ENCODE results near the gene PEX11G. TPM values are rescaled to one million over a fixed set of nuclear protein-coding genes. Genes with fewer than 3 reads are reported as not detected.

Gene PEX11G
- total RNA-seq, 1 experiment from 2014 or later, result 2.8 TPM

DNA sequence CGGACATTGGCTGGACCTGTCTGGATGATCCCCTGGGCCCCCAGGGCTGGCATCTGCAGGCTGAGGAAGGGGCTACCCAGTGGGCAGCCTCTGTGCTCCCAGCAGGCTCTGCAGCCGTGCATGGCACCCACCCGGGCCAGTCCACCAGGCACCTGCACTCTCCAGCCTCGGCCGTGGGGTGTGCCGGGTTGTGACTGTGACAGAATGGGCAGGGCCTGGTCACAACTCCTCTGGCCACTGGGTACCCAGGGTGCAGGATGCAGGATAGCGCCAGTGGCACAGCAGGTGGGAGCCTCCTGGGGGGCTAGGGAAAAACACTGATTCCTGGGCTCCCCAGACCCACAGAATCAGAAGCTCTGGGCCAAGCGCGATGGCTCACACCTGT, 10.0 kb downstream of the PEX11G start:
- no peak overlapping the region for H3K23ac ChIP-seq (ENCODE audit: insufficient read length, low read depth, low read length)
- no peak overlapping the region for H2BK5ac ChIP-seq (ENCODE audit: insufficient read length, low read length)
- no peak for DNase-seq
- Mint-ChIP-seq H3K27ac (no peak overlapping the region), H3K27me3 (ENCODE audit: low read depth) (no peaks in the 10 kb centered on the region), H3K9me3 (no peaks in the 10 kb centered on the region), H3K36me3 (ENCODE audit: insufficient read depth in 1 of 3, low read depth in 3 of 3) (no peaks in the 10 kb centered on the region), H3K4me1 (peaks cover 14 to 24% of the 10 kb centered on the region in 2 experiments), H3K4me3 (no peak overlapping the region)
- no peak overlapping the region for H2BK20ac ChIP-seq (ENCODE audit: low read depth, low read length, poor library complexity, severe bottlenecking)
- H3K27ac ChIP-seq (ENCODE audit: insufficient read length, low read depth, low read length), result no peak overlapping the region
- H3K4ac ChIP-seq (ENCODE audit: low read depth, low read length), result no peak overlapping the region
- H3K79me2 ChIP-seq (ENCODE audit: insufficient read depth, low read length), result no peaks in the 10 kb centered on the region
- H2BK12ac ChIP-seq (ENCODE audit: insufficient read length, low read depth, low read length), result no peak overlapping the region
- H3K18ac ChIP-seq (ENCODE audit: insufficient read length, low read depth, low read length), result no peak overlapping the region
- H3K4me1 ChIP-seq (ENCODE audit: insufficient read depth, low read length), result no peaks in the 10 kb centered on the region; the same call in 1 of the 2 replicates
- H2AK5ac ChIP-seq (ENCODE audit: insufficient read length, low read length), result no peak overlapping the region
- no CpG with 5 or more reads among the region's 9 CpGs for WGBS (ENCODE audit: extremely low coverage, insufficient read length, low lambda C conversion rate)
- H3K27me3 ChIP-seq (ENCODE audit: insufficient read depth, low read length), result no peaks in the 10 kb centered on the region
- H3K79me1 ChIP-seq (ENCODE audit: insufficient read depth, low read depth, low read length, poor library complexity, severe bottlenecking), result no peaks in the 10 kb centered on the region
- no peak overlapping the region for H2BK120ac ChIP-seq (ENCODE audit: low read depth, low read length, poor library complexity, severe bottlenecking)
- H3K9ac ChIP-seq (ENCODE audit: extremely low read depth, insufficient read length, low read length), result no peak overlapping the region
- H4K20me1 ChIP-seq (ENCODE audit: control insufficient read depth, insufficient read depth, insufficient read length), result no peaks in the 10 kb centered on the region
- no peak overlapping the region for H3K56ac ChIP-seq (ENCODE audit: insufficient read length, low read depth, low read length)
- no peak overlapping the region for H2BK15ac ChIP-seq (ENCODE audit: low read depth, low read length)
- H3K14ac ChIP-seq (ENCODE audit: insufficient read depth, low read length), result no peak overlapping the region
- H2AFZ ChIP-seq (ENCODE audit: low read length), result no peak overlapping the region
- H3K9me3 ChIP-seq (ENCODE audit: control insufficient read depth, low read depth, low read length), result no peaks in the 10 kb centered on the region
- H4K5ac ChIP-seq (ENCODE audit: insufficient read length, low read depth, low read length), result no peak overlapping the region
- no peak overlapping the region for H4K8ac ChIP-seq (replicated peaks; ENCODE audit: insufficient read length, low read depth, low read length)
- H4K91ac ChIP-seq (ENCODE audit: insufficient read length, low read depth, low read length), result no peak overlapping the region
- H3K4me2 ChIP-seq (ENCODE audit: insufficient read depth, insufficient read length, low read length), result no peak overlapping the region
- peaks cover 4% of the 10 kb centered on the region for H3K23me2 ChIP-seq (ENCODE audit: insufficient read length, low read depth, low read length, poor library complexity, severe bottlenecking)
- H3T11ph ChIP-seq (ENCODE audit: low read length), result no peak overlapping the region
- TF ChIP-seq, protein P1, sequence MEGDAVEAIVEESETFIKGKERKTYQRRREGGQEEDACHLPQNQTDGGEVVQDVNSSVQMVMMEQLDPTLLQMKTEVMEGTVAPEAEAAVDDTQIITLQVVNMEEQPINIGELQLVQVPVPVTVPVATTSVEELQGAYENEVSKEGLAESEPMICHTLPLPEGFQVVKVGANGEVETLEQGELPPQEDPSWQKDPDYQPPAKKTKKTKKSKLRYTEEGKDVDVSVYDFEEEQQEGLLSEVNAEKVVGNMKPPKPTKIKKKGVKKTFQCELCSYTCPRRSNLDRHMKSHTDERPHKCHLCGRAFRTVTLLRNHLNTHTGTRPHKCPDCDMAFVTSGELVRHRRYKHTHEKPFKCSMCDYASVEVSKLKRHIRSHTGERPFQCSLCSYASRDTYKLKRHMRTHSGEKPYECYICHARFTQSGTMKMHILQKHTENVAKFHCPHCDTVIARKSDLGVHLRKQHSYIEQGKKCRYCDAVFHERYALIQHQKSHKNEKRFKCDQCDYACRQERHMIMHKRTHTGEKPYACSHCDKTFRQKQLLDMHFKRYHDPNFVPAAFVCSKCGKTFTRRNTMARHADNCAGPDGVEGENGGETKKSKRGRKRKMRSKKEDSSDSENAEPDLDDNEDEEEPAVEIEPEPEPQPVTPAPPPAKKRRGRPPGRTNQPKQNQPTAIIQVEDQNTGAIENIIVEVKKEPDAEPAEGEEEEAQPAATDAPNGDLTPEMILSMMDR (conservative IDR thresholded peaks at IDR 0.05), result no peak

Measured in H9 (cell line).